HG03354 (cell line): ENCODE measurements around the gene APPL2.
A peak's percentile ranks its signal among the peaks of the same experiment; 100 is the strongest.

Experiments
- ATAC-seq: cut with Tn5 transposase; IDR thresholded peaks from one replicate; pipeline ENCODE4 v1.9.1; 2021; ENCODE audit warnings: mild to moderate bottlenecking; ENCODE audit not compliant: unreplicated experiment, poor library complexity, severe bottlenecking

APPL2 gene

GRCh38 chr12:105235732-105236476, at the start of gene APPL2:
APPL2 (minus strand) TSS chr12:105236174; CDS start chr12:105236012, 162 bp downstream.
- ATAC-seq = peak; percentile 83

GRCh38 chr12:105285378-105285777, 49.4 kb upstream of the APPL2 start:
- no peak for ATAC-seq

GRCh38 chr12:105281694-105282049, 45.7 kb upstream of the APPL2 start:
- ATAC-seq = no peak

- ATAC-seq = no peak
Measured at GRCh38 chr12:105280966-105281693, 45.2 kb upstream of the APPL2 start.

- no peak for ATAC-seq
Measured at GRCh38 chr12:105279460-105280056, 43.6 kb upstream of the APPL2 start.

- ATAC-seq = no peak
Measured at GRCh38 chr12:105278043-105278697, 42.2 kb upstream of the APPL2 start.

GRCh38 chr12:105275997-105276733, 40.2 kb upstream of the APPL2 start:
- no peak for ATAC-seq

GRCh38 chr12:105274571-105274970, 38.6 kb upstream of the APPL2 start:
- no peak for ATAC-seq

GRCh38 chr12:105273601-105274000, 37.6 kb upstream of the APPL2 start:
- no peak for ATAC-seq

- no peak for ATAC-seq
Measured at GRCh38 chr12:105272814-105273416, 36.9 kb upstream of the APPL2 start.

GRCh38 chr12:105272152-105272551, 36.2 kb upstream of the APPL2 start:
- ATAC-seq = no peak

GRCh38 chr12:105271364-105271763, 35.4 kb upstream of the APPL2 start:
- no peak for ATAC-seq

- no peak for ATAC-seq
Measured at GRCh38 chr12:105270671-105271255, 34.8 kb upstream of the APPL2 start.

GRCh38 chr12:105267711-105268110, 31.7 kb upstream of the APPL2 start:
- ATAC-seq = no peak

GRCh38 chr12:105264771-105265170, 28.8 kb upstream of the APPL2 start:
- ATAC-seq = no peak

GRCh38 chr12:105262461-105263184, 26.6 kb upstream of the APPL2 start:
- ATAC-seq = no peak

- ATAC-seq = no peak
Measured at GRCh38 chr12:105261010-105261409, 25.0 kb upstream of the APPL2 start.

GRCh38 chr12:105259226-105259625, 23.3 kb upstream of the APPL2 start:
- no peak for ATAC-seq
